Esophagus squamous epithelium (tissue), 5 donors: ENCODE measurements around the gene PHACTR3. TPM values are rescaled to one million over a fixed set of nuclear protein-coding genes. Genes with fewer than 3 reads are reported as not detected.

Experiments used
- DNase-seq: peaks from one replicate; lab custom pipeline; 2025; lab: John Stamatoyannopoulos, UW
- H3K27ac ChIP-seq, 4 donors: fragments of 200-600 bp; sonication (generic); one replicate each; pipeline ENCODE4 v1.5.1; 2016 to 2019; ENCODE audit warnings: mild to moderate bottlenecking in 1 of 4
- H3K27me3 ChIP-seq, 4 donors: fragments of 200-600 bp; sonication (generic); 1 replicate in 3 of 4; 2 replicates in 1 of 4; pipeline versions ENCODE4 v1.5.1 to v1.6.0; 2017 to 2021; ENCODE audit warnings: antibody characterized with exemption in 1 of 4
- H3K36me3 ChIP-seq, 3 donors: fragments of 200-600 bp; sonication (generic); one replicate each; pipeline ENCODE4 v1.5.1; 2016 to 2019
- H3K4me1 ChIP-seq, 3 donors: fragments of 200-600 bp; sonication (generic); one replicate each; pipeline ENCODE4 v1.5.1; 2017 to 2019
- H3K4me3 ChIP-seq, 4 donors: fragments of 200-600 bp; sonication (generic); 1 replicate in 3 of 4; 2 replicates in 1 of 4; pipeline ENCODE4 v1.5.1; 2016 to 2019; ENCODE audit warnings: mild to moderate bottlenecking in 2 of 4, moderate library complexity in 1 of 4
- H3K9me3 ChIP-seq, 3 donors: fragments of 200-600 bp; sonication (generic); one replicate each; pipeline ENCODE4 v1.5.1; 2016 to 2019
- CTCF ChIP-seq, 6 experiments: fragments of 450-650 bp in 4 of 6; fragments of 200-600 bp in 2 of 6; sonication (generic) in 2 of 6; IDR thresholded peaks; one replicate each; pipeline ENCODE4 v1.5.1; 2016 to 2019; ENCODE audit warnings: antibody characterized with exemption in 6 of 6, mild to moderate bottlenecking in 4 of 6, moderate library complexity in 4 of 6
- POLR2A ChIP-seq, 4 donors: fragments of 450-650 bp; IDR thresholded peaks; one replicate each; pipeline ENCODE4 v1.6.1; 2017; ENCODE audit warnings: antibody characterized with exemption in 4 of 4, mild to moderate bottlenecking in 4 of 4, moderate library complexity in 3 of 4
- WGBS, 2 donors: methylation state at CpG; one replicate each; pipeline ENCODE4 v1.1.5; 2018; 5-methylcytosine and 5-hydroxymethylcytosine counted together
- intact Hi-C: fragments of 100-400 bp; cut with DNase I; formaldehyde crosslinking; loops from one replicate; pipeline ENCODE4 v1.15.0; 2022
- total RNA-seq, 4 donors: library from RNA; depleted of rRNA; stranded (reverse); fragments of >200 nt; gene quantifications; one replicate each; pipeline ENCODE4 v1.1.0, GENCODE V29; 2016
- donor health status: DM: yes; HTN: yes; CAD: no.

The PHACTR3 gene
- total RNA-seq, 4 donors from 2014 or later: 0.13 to 2.5 (median 0.32) TPM

GRCh38 chr20:59690101-59690500 is 85.8 kb downstream of the PHACTR3 start:
- H3K36me3 ChIP-seq: no peaks in the 10 kb centered on the region
- 69 to 71% methylated on average over 4 of the region's 4 CpGs for WGBS, 2 donors
- H3K27ac ChIP-seq: no peak overlapping the region
- intact Hi-C loops: no loop called here
- H3K9me3 ChIP-seq: no peaks in the 10 kb centered on the region
- no peak for TF ChIP-seq POLR2A (IDR thresholded peaks at IDR 0.05)
- no peak for TF ChIP-seq CTCF (IDR thresholded peaks at IDR 0.05)
- H3K4me3 ChIP-seq: no peak overlapping the region
- no peaks in the 10 kb centered on the region for H3K4me1 ChIP-seq
- H3K27me3 ChIP-seq: no peaks in the 10 kb centered on the region
- DNase-seq: no peak

- H3K27me3 ChIP-seq: peaks cover 0 to under 1% (median 0%) of the 10 kb centered on the region in 4 donors
- H3K4me1 ChIP-seq: no peaks in the 10 kb centered on the region
- DNase-seq: no peak
- 62 to 72% methylated on average over 4 of the region's 4 CpGs for WGBS, 2 donors
- TF ChIP-seq POLR2A (IDR thresholded peaks at IDR 0.05): no peak
- no peak for TF ChIP-seq CTCF (IDR thresholded peaks at IDR 0.05)
- no peaks in the 10 kb centered on the region for H3K36me3 ChIP-seq
- intact Hi-C loops: no loop called here
- H3K27ac ChIP-seq: no peak overlapping the region
- H3K9me3 ChIP-seq: no peaks in the 10 kb centered on the region
- no peak overlapping the region for H3K4me3 ChIP-seq
Observed at GRCh38 chr20:59690976-59691375, 86.6 kb downstream of the PHACTR3 start.

- H3K9me3 ChIP-seq: no peaks in the 10 kb centered on the region
- peaks cover 0 to 4% (median 0%) of the 10 kb centered on the region in 4 donors for H3K27me3 ChIP-seq
- no peak overlapping the region for H3K4me3 ChIP-seq
- TF ChIP-seq POLR2A (IDR thresholded peaks at IDR 0.05) (no peak), CTCF (IDR thresholded peaks at IDR 0.05) (no peak)
- intact Hi-C loops: no loop called here
- no peaks in the 10 kb centered on the region for H3K36me3 ChIP-seq
- no peak for DNase-seq
- no peaks in the 10 kb centered on the region for H3K4me1 ChIP-seq
- WGBS, 2 donors: 61 to 68% methylated on average over 3 of the region's 3 CpGs
- H3K27ac ChIP-seq: no peak overlapping the region
Observed at GRCh38 chr20:59692139-59692538, 87.8 kb downstream of the PHACTR3 start.

GRCh38 chr20:59693587-59693986 is 89.2 kb downstream of the PHACTR3 start:
- Histone ChIP-seq H3K36me3 (no peaks in the 10 kb centered on the region), H3K27ac (no peak overlapping the region), H3K9me3 (no peaks in the 10 kb centered on the region), H3K4me3 (no peak overlapping the region), H3K27me3 (peaks cover 0 to 4% (median 0%) of the 10 kb centered on the region in 4 donors), H3K4me1 (no peaks in the 10 kb centered on the region)
- intact Hi-C loops: no loop called here
- WGBS, 2 donors: 70% methylated on average over 2 of the region's 4 CpGs; no CpG with 5 or more reads in 1 of the 2 donors
- DNase-seq: no peak
- no peak for TF ChIP-seq POLR2A (IDR thresholded peaks at IDR 0.05)
- TF ChIP-seq CTCF (IDR thresholded peaks at IDR 0.05): no peak

- DNase-seq: no peak
- no peaks in the 10 kb centered on the region for H3K4me1 ChIP-seq
- no peaks in the 10 kb centered on the region for H3K36me3 ChIP-seq
- TF ChIP-seq CTCF (IDR thresholded peaks at IDR 0.05): no peak
- TF ChIP-seq POLR2A (IDR thresholded peaks at IDR 0.05): no peak
- no peaks in the 10 kb centered on the region for H3K9me3 ChIP-seq
- peaks cover 0 to 4% (median 0%) of the 10 kb centered on the region in 4 donors for H3K27me3 ChIP-seq
- H3K4me3 ChIP-seq: no peak overlapping the region
- no peak overlapping the region for H3K27ac ChIP-seq
- WGBS, 2 donors: 14% methylated on average over 1 of the region's 5 CpGs; no CpG with 5 or more reads in 1 of the 2 donors
- intact Hi-C loops: no loop called here
Observed at GRCh38 chr20:59696476-59696875, 92.1 kb downstream of the PHACTR3 start.
